ENCODE measurements around the gene INTS3.

INTS3 gene, protein sequence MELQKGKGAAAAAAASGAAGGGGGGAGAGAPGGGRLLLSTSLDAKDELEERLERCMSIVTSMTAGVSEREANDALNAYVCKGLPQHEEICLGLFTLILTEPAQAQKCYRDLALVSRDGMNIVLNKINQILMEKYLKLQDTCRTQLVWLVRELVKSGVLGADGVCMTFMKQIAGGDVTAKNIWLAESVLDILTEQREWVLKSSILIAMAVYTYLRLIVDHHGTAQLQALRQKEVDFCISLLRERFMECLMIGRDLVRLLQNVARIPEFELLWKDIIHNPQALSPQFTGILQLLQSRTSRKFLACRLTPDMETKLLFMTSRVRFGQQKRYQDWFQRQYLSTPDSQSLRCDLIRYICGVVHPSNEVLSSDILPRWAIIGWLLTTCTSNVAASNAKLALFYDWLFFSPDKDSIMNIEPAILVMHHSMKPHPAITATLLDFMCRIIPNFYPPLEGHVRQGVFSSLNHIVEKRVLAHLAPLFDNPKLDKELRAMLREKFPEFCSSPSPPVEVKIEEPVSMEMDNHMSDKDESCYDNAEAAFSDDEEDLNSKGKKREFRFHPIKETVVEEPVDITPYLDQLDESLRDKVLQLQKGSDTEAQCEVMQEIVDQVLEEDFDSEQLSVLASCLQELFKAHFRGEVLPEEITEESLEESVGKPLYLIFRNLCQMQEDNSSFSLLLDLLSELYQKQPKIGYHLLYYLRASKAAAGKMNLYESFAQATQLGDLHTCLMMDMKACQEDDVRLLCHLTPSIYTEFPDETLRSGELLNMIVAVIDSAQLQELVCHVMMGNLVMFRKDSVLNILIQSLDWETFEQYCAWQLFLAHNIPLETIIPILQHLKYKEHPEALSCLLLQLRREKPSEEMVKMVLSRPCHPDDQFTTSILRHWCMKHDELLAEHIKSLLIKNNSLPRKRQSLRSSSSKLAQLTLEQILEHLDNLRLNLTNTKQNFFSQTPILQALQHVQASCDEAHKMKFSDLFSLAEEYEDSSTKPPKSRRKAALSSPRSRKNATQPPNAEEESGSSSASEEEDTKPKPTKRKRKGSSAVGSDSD

GRCh38 chr1:153727463-153728304 is at the start of gene INTS3:
TSS of gene INTS3 (plus strand) at chr1:153728050. CDS start at chr1:153728635, 585 bp downstream.
- peak; percentile 100 for DNase-seq

- peak; percentile 7 for DNase-seq
Observed at GRCh38 chr1:153678519-153679336, 49.1 kb upstream of the INTS3 start, which contains the start of gene NPR1. TSS of gene NPR1 (plus strand) at chr1:153678688. CDS start at chr1:153679109, 421 bp downstream.

DNA sequence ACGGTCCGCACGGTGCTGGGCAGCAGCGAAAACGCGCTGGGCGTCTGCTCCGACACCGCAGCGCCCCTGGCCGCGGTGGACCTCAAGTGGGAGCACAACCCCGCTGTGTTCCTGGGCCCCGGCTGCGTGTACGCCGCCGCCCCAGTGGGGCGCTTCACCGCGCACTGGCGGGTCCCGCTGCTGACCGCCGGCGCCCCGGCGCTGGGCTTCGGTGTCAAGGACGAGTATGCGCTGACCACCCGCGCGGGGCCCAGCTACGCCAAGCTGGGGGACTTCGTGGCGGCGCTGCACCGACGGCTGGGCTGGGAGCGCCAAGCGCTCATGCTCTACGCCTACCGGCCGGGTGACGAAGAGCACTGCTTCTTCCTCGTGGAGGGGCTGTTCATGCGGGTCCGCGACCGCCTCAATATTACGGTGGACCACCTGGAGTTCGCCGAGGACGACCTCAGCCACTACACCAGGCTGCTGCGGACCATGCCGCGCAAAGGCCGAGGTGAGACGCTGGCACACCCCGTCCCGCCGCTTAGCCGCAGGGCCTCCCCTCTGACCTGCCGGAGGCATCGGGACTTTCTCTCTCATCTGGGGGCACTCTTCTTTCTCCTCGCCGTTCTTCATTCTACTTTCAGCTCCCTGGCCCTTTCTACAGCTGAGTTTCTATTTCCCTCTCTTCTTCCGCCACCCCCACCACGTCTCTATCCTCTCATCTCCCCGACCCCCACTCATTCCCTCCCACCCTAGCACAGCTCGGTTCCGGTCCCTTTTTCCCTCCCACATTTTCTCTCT is 48.3 kb upstream of the INTS3 start:
- DNase-seq, result peak; percentile 4

DNA sequence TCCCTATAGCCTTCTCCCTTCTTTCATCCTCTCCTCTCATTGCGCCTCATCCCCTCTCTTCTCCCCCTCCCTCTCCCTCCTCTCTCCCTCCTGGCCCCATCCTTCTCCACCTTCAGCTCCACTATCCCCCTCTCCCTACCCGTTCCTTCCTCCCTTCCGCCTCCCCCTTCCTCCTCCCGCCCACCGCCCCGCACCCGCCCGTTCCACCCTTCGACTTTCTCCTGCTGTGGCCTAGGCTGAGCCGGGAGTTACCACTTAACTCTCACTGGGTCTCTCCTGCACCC is 47.8 kb upstream of the INTS3 start:
- no peak for DNase-seq

GRCh38 chr1:153682730-153683129 is 45.1 kb upstream of the INTS3 start:
- no peak for DNase-seq

DNA sequence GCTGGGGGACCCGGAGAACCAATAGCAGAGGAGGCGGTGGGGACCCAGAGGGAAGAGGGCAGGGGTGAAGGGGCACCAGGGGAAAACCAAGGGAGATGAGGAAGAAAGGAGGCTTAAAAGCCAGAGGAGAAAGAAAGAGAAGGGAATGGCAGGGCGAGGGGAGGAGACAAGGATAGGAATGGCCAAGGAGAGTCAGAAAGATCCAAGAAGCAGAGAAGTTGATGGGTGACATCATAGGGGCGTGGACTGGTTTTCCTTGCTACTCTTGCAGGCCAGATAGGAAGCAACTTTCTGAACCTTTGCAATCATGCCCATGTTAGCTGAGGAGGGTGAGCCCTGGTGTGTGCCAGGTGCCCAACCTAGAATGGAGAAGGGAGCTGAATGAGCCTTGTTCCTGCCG is 44.0 kb upstream of the INTS3 start:
- DNase-seq, result no peak

DNA sequence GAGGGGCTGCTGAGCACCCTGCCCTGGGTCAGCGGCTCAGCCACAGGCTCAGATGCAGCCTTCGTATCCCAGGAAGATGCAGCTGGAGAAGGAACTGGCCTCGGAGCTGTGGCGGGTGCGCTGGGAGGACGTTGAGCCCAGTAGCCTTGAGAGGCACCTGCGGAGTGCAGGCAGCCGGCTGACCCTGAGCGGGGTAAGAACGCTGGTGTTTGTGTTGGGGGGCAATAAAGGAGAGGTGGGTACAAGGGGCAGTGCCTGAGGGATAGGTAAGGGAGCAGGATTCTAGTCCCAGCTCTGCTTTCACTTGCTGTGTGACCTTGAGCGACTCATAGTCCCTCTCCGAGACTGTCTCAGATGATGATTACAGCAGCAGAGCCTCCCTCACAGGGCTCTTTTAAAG is 43.0 kb upstream of the INTS3 start:
- no peak for DNase-seq

DNA sequence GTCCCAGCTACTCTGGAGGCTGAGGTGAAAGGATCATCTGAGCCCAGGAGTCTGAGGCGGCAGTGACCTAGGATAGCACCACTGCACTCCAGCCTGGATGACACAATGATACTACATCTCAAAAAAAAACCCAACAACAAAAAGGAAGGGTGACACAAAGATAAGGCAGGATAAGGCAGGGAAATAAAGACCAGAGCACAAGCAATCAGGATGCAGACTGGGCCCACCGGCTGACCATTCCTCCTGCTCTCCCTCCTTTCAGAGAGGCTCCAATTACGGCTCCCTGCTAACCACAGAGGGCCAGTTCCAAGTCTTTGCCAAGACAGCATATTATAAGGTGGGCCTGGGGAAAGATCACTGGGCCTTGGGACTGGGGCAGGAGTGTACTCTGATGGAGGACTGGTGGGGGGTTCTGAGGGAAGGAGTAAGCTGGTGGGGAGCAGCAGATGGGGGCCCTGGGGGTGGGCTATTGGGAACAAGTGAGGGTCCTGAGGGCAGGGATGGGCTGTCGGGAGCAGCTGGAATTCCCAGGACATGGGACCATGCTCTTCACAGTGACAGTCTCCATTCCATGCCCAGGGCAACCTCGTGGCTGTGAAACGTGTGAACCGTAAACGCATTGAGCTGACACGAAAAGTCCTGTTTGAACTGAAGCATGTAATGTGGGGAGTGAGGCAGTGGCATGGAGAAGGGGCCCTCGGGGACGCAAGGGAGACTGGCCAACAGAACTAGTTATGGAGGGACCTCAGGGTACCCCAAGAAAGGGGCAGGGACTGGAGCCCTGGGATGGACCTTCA is 42.1 kb upstream of the INTS3 start:
- DNase-seq, result no peak

GRCh38 chr1:153687346-153688125 is 40.3 kb upstream of the INTS3 start:
- no peak for DNase-seq

GRCh38 chr1:153688276-153688675 is 39.6 kb upstream of the INTS3 start:
- DNase-seq, result no peak

DNA sequence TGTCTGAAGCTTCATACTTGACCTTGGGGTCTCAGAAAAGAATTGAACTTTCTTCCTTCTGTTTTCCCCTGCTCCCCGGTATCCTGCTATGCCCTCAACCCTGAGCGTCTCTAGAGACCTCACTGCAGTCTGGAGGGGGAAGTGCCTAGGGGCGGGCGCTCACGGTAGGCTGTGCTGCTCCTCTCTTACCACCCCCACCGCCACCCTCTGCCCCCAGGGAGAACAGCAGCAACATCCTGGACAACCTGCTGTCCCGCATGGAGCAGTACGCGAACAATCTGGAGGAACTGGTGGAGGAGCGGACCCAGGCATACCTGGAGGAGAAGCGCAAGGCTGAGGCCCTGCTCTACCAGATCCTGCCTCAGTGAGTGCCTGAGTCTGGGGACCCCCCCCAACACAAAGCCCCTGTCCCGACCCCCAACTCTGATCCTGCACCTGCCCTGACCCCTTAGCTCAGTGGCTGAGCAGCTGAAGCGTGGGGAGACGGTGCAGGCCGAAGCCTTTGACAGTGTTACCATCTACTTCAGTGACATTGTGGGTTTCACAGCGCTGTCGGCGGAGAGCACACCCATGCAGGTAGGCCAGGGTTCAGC is 39.0 kb upstream of the INTS3 start:
- no peak for DNase-seq

DNA sequence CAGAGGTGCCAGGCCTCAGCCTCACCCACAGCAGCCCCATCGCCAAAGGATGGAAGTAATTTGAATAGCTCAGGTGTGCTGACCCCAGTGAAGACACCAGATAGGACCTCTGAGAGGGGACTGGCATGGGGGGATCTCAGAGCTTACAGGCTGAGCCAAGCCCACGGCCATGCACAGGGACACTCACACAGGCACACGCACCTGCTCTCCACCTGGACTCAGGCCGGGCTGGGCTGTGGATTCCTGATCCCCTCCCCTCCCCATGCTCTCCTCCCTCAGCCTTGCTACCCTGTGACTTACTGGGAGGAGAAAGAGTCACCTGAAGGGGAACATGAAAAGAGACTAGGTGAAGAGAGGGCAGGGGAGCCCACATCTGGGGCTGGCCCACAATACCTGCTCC is 34.4 kb upstream of the INTS3 start:
- DNase-seq, result no peak

GRCh38 chr1:153696741-153697140 is 31.1 kb upstream of the INTS3 start:
- DNase-seq, result no peak

GRCh38 chr1:153697191-153698019 is 30.4 kb upstream of the INTS3 start:
- no peak for DNase-seq

- DNase-seq, result no peak
Observed at GRCh38 chr1:153698020-153698922, 29.6 kb upstream of the INTS3 start.

- DNase-seq, result no peak
Observed at GRCh38 chr1:153698923-153699714, 28.7 kb upstream of the INTS3 start.
